Measurements from ENCODE around the gene C10orf62. TPM values are rescaled to one million over a fixed set of nuclear protein-coding genes. Genes with fewer than 3 reads are reported as not detected.

C10orf62 gene
- total RNA-seq = not detected
- polyA plus RNA-seq = not detected
- long read RNA-seq, donor 1 = 0 reads
- long read RNA-seq, donor 2 = 0 reads
- long read RNA-seq, donor 3 = 0 reads
- long read RNA-seq, donor 4 = 0 reads
- long read RNA-seq, donor 5 = 0 reads
- long read RNA-seq, donor 6 = 0 reads
- long read RNA-seq, donor 7, partial matches to known transcripts = 0 of 1 reads
- long read RNA-seq, donor 7, other reads (novel, unspliced or antisense) = 0 of 1 reads
- long read RNA-seq, donor 8 = 0 reads
- long read RNA-seq, donor 9 = 0 reads
- long read RNA-seq, donor 10 = 0 reads

- WGBS, 5 donors = 53 to 84% (median 80%) methylated on average over 1 to 3 of the region's 3 CpGs
- intact Hi-C loops (cut with DNase I; ENCODE audit: low total_unique reads) = no loop called here
- DNase-seq = no peak
- no peaks in the 10 kb centered on the region for H3K36me3 ChIP-seq
- TF ChIP-seq POLR2AphosphoS5 (IDR thresholded peaks at IDR 0.05) = no peak
- no peak for TF ChIP-seq EP300 (IDR thresholded peaks at IDR 0.05)
- TF ChIP-seq CTCF (IDR thresholded peaks at IDR 0.05) = no peak
- no peak for TF ChIP-seq POLR2A (IDR thresholded peaks at IDR 0.05)
- peaks cover 0 to 4% (median 0%) of the 10 kb centered on the region in 4 donors for H3K4me1 ChIP-seq
- H3K27ac ChIP-seq = no peak within 1 kb of the TSS
- H3K9me3 ChIP-seq = no peaks in the 10 kb centered on the region
- no peaks in the 10 kb centered on the region for H3K27me3 ChIP-seq
- no peak within 1 kb of the TSS for H3K4me3 ChIP-seq
Observed at GRCh38 chr10:97589479-97589878, at the start of gene C10orf62. C10orf62 (plus strand) TSS chr10:97589721; CDS start chr10:97589898, 177 bp downstream.

GRCh38 chr10:97540669-97541500 lies 48.6 kb upstream of the C10orf62 start:
- H3K36me3 ChIP-seq = no peaks in the 10 kb centered on the region
- no peak for DNase-seq
- peaks cover 23 to 48% (median 25%) of the 10 kb centered on the region in 4 donors for H3K4me1 ChIP-seq
- no peak overlapping the region for H3K4me3 ChIP-seq
- no peaks in the 10 kb centered on the region for H3K27me3 ChIP-seq
- intact Hi-C loops (cut with DNase I; ENCODE audit: low total_unique reads) = no loop called here
- WGBS, 5 donors = 89 to 93% (median 92%) methylated on average over 12 to 14 of the region's 14 CpGs
- H3K9me3 ChIP-seq = no peaks in the 10 kb centered on the region
- no peak for TF ChIP-seq EP300 (IDR thresholded peaks at IDR 0.05)
- no peak for TF ChIP-seq POLR2A (IDR thresholded peaks at IDR 0.05)
- TF ChIP-seq POLR2AphosphoS5 (IDR thresholded peaks at IDR 0.05) = no peak
- no peak for TF ChIP-seq CTCF (IDR thresholded peaks at IDR 0.05)
- H3K27ac ChIP-seq = peak overlapping the region in 2 of 5 donors; percentile 91 to 92

GRCh38 chr10:97542169-97543024 lies 47.1 kb upstream of the C10orf62 start:
- peak; percentile 40 to 86 for DNase-seq
- Histone ChIP-seq H3K27ac (peak overlapping the region; percentile 35 to 92 (median 83)), H3K4me3 (no peak overlapping the region), H3K27me3 (no peaks in the 10 kb centered on the region), H3K4me1 (peaks cover 23 to 53% (median 25%) of the 10 kb centered on the region in 4 donors), H3K9me3 (no peaks in the 10 kb centered on the region), H3K36me3 (no peaks in the 10 kb centered on the region)
- intact Hi-C loops (cut with DNase I; ENCODE audit: low total_unique reads) = no loop called here
- TF ChIP-seq POLR2A (IDR thresholded peaks at IDR 0.05) (no peak), POLR2AphosphoS5 (IDR thresholded peaks at IDR 0.05) (peak in 1 of 3 donors; percentile 66)
- WGBS, 5 donors = 57 to 77% (median 75%) methylated on average over 6 to 9 of the region's 9 CpGs

- H3K4me3 ChIP-seq = no peak overlapping the region
- peak; percentile 60 to 78 for DNase-seq
- no peaks in the 10 kb centered on the region for H3K36me3 ChIP-seq
- intact Hi-C loops (cut with DNase I; ENCODE audit: low total_unique reads) = no loop called here
- peak overlapping the region; percentile 35 to 92 (median 83) for H3K27ac ChIP-seq
- peaks cover 23 to 56% (median 25%) of the 10 kb centered on the region in 4 donors for H3K4me1 ChIP-seq
- 52 to 68% (median 62%) methylated on average over 9 to 10 of the region's 10 CpGs for WGBS, 5 donors
- H3K27me3 ChIP-seq = no peaks in the 10 kb centered on the region
- peak; percentile 8 to 88 (median 68) for TF ChIP-seq POLR2AphosphoS5 (IDR thresholded peaks at IDR 0.05)
- TF ChIP-seq EP300 (IDR thresholded peaks at IDR 0.05) = no peak
- TF ChIP-seq POLR2A (IDR thresholded peaks at IDR 0.05) = no peak
- TF ChIP-seq CTCF (IDR thresholded peaks at IDR 0.05) = no peak
- H3K9me3 ChIP-seq = no peaks in the 10 kb centered on the region
Observed at GRCh38 chr10:97543025-97543546, 46.4 kb upstream of the C10orf62 start.

Data from stomach (tissue), 19 donors.